Tongue (tissue), 2 donors: ENCODE results near the gene PRRT4. TPM values are rescaled to one million over a fixed set of nuclear protein-coding genes. Genes with fewer than 3 reads are reported as not detected.
A peak's percentile ranks its signal among the peaks of the same experiment; 100 is the strongest.

Experiments
- DNase-seq: peaks from one replicate; pipeline ENCODE4 v3.0.0-alpha.2; 2015
- total RNA-seq: library from RNA; depleted of rRNA; stranded (reverse); fragments of >200 nt; gene quantifications from one replicate; pipeline ENCODE4 v1.2.3, GENCODE V29; 2014

The PRRT4 gene
- total RNA-seq, 1 donor from 2014 or later: 7.6 TPM

DNA sequence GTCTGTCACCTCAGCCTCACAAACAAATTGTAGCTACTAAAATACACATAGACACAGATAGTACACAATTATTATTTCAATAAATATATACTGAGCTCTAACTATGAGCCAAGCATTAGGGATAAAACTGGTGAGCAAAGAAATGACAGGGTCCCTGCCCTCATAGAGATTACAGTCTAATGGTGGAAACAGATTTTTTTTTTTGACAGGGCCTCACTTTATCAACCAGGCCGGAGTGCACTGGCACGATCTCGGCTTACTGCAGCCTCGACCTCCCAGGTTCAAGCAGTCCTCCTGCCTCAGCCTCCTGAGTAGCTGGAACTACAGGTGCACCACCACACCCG, 17.1 kb downstream of the PRRT4 start:
- DNase-seq: no peak

DNA sequence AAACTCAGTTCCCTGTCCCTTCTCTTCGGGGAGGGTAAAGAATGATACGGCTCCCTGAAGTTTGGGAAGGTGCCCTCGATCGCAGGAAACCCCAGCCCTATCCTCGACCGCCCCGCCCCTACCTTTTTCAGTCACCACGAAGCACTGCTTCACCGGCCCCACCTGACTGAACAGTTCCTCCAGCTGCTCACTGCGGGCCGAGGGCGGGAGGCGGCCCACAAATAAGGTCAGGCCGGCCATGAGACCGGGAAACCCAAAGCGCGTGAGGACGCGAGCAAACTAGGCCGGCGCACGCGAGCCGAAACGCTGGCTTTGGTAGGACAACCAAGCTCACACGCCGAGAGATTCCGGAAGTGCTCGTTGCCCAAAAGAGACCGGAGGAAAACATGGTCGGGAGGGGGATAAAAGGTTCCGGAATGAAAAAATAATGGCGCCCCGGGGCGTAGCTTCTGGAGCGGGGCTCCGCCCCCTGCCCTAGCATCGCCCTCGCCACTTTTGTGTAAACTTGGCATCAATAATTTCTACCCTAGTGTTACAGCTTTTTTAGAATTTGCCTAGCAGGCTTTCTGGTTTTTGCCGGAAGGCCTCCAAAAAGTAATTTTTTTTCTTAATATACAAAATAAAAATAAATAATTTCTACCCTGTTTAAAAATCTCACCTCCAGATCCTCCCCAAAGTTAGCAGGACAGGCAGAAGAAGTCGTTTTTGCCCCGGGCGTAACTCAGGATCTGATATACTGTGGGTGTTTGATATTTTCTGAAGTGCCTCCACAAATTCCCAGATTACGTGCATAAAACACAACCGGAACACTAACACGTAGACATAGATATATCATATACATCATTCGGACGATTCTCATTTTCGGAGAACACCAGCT, 17.7 kb downstream of the PRRT4 start, which contains the start of gene RBM28:
TSS of gene RBM28 (minus strand) at position 355 of the 877 bp plus-strand sequence. CDS start at position 240, 115 bp downstream.
- DNase-seq: peak; percentile 97

DNA sequence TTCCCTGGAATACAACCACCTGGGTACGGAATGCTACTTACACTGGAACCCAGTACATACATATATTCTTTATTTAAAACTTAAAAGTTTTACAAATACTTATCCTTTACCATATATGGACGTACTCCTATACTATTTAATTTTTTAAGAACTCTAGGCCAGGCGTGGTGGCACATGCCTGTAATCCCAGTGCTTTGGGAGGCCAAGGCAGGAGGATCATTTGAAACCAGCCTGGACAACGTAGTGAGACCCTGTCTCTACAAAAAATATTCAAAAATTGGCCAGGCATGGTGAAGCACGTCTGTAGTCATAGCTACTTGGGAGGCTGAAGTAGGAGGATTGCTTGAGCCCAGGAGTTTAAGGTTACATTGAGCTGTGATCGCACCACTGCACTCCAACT, 19.8 kb downstream of the PRRT4 start:
- no peak for DNase-seq

DNA sequence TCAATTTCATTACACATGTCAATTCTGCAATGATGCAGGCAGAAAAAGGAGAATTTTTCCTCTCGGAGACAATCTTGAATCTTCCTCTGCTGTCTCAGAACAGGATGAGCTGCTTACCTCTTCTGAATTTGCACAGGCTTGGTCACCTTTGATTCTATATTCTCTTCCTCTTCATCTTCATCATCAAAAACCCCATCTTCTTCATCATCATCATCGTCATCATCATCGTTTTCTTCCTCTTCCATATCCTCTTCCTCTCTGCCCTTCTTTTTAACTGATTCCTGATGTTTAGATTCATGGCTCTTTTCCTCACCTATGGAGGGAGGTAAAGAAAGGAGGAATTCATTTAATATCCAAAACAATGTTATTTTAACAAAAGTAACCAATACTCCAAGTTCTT, 25.8 kb downstream of the PRRT4 start:
- DNase-seq: no peak

DNA sequence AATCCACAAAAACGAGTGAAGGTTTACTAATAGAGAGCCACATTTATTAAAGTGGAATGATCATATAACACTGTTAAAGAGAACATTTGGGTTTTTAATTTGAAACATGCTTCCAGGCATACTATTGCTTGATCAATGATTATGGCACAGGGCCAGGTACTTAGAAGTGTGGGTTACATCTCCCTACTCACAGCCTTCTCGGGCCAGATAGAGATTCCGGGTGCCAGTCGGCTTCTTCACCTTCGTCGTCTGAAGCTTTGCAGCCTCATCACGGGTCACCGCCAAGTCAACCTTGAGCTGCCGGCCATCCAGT, 37.2 kb downstream of the PRRT4 start:
- no peak for DNase-seq

DNA sequence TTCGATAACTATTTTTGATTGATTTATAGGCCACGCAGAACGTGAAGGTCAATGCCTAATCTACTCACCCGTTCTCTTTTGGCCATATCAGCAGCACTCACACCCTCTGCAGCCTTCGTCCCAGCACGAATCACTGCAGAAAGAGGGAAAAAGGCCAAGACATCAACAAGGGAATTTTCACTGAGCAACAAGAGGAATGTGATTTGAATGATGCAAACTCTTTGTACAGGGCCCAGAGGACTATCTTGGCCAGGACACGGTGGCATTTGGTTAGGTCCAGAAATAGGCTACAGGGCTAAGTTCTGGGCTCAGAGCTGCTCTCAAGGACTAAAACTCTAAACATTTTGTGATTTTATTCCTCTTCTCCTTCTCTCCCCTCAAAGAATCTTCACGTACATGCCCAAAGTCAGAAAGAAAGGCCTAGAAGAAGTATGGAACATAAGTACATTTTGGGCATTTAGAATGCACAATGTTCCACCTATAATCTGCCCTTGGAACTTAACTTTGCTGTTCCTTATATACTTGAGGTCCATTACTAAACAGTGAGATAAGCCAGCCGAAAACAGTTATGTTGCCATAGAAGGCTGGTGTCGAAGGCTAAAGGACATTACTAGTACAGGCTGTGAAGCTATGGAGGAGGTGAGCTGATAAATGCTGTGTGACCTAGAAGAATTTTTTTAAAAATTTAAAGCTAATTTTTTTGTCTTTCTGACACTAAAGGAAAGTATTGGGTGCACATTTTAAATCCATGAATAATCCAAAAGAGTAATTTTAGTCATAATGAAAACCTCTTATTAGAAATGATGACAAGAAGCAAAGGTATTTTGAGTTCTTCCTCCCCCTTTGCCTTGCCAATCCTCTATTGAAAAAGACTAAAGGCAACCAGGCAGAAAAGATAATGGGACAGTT, 37.8 kb downstream of the PRRT4 start:
- no peak for DNase-seq

DNA sequence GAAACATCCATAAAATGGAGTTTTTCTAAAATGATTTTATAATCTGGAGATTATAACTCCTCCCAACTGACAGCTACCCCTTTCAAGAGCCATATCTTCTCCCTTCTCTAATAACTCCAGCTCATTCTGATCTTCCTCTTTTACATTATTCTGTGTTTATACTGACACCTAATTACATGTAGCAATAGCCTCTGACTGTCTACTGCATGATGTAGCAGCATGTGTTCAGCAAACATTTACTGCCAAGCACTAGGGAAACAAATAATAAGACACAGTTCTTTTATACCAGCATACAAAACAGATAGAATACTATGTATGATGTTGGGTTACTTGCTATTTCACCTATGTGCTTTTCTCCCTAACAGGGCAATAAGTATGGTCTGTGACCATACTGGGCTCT, 38.5 kb downstream of the PRRT4 start:
- DNase-seq: no peak

DNA sequence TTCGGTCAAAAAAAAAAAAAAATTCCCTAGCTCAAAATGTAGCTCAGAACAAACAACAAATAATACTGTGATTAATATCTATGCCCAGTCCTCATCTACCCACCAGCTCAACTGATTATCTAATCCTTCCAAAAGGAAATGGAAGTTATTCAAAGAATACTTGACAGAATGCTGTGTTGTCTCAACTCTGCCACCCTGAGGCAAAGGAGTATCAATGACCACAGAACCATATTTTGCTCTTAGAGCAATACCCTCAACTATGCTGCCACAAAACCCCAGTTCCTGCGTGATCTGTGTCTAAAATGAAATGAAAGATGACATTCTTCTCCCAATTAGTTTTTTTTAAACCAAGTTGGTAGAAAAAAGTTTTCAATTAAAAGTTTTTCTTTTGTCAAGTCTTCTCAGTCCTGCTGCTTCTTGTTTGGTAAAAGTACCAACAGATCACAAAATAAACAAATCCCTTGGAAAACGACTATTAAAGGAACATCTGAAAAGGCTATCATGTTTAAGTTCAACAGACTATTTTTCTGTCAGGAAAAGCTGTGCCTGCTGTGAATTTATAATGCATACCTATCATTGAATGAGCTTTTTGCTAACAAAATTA, 39.3 kb downstream of the PRRT4 start:
- DNase-seq: peak; percentile 46

DNA sequence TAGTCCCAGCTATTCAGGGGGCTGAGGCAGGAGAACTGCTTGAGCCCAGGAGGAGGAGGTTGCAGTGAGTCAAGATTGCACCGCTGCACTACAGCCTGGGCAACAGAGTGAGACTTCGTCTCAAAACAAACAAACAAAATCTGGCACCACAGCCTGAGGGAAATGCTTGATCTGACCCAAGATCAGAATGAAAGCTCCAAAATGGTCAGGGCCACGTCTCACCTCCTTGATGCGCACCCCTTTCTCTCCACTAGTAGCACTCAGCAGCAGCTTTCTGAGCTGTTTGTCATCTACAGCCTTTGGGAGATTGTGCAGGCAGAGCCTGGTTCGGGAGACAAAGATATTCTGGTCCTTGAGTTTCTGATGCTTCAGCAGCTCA, 40.5 kb downstream of the PRRT4 start:
- DNase-seq: no peak

DNA sequence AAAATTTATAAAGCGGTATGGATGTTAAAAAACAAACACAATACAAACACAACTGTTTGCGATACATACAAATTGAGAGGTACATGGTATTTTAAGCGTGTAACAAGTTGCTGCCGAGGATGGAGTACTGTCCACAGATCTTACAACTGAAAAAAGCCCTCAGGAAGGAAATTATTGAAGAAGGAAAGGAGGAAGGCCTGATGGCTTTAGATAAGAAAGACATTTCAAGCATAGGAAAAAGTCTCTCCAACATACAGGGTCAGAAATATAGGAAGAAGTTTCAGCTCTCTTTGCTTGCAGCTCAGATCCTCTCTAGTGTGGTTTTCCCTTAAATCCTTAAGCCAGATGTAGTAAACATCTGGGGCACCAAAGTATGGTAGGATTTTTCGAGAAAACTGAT, 42.8 kb downstream of the PRRT4 start:
- no peak for DNase-seq

DNA sequence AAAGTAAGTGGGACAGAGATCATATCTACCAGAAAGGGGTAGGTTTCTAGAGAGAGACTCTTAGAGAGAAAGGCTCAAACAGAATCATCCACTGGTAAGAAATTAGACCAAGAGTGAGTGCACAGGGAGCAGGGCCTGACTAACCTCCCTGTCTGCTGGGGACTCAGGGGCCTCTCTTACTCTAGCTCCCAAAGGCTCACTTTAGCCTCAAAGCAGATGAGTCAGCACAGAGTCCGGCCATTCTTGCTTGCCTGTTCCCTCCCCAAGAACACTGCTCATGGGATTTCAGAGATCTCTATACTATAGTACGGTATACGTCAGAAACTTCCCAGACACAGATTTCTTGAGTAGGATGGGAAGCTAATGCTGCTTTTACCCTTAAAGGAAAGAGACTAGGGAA, 50.5 kb downstream of the PRRT4 start:
- DNase-seq: no peak

DNA sequence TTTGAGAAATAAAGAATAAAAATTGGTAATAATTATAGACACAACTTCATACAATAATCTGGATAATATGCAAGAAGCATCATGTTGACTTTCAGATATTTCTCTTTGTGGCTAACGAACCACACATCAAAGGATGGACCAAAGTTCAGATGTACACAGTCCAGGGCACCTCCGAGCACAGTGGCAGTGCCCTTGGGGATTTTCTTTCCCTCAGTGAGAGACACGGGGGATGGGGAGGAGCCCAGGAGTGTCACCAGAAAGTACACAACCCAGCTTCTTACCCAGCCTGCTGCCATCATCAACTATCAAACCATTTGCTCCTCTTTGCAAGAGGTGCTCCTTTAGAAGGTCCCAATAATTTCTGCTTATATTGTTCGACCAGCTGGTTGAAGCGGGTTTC, 51.0 kb downstream of the PRRT4 start:
- DNase-seq: no peak

DNA sequence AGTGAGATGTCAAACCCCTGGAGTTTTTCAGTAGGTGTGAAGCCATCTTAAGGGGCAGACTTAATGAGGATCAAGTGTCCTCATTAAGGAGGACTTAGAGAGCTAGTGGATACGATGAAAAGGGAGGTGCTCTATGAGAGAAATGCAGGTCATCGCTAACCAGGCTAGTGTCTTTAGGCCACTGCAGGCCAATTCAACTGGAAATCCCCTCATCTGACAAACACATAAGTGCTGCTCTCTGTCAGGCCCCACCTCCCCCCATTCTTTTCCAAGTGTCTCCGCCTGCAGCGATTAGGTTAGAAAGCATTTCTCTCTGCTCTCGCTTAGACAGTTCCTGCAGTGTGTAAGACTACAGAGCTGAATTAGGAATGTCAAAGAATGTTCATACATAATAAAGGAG, 51.5 kb downstream of the PRRT4 start:
- no peak for DNase-seq

DNA sequence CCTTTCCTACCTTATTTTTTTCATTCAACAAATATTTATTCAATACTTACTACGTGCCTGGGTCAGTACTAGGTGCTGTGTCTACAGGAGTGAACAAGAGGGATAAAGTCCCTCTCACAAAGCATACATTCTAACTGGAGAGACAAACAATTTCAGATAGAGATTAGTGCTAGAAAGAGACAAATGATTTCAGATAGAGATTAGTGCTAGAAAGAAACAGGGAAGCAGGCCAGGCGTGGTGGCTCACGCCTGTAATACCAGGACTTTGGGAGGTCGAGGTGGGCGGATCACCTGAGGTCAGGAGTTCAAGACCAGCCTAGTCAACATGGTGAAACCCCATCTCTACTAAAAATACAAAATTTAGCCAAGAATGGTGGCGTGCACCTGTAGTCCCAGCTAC, 52.4 kb downstream of the PRRT4 start:
- DNase-seq: no peak

DNA sequence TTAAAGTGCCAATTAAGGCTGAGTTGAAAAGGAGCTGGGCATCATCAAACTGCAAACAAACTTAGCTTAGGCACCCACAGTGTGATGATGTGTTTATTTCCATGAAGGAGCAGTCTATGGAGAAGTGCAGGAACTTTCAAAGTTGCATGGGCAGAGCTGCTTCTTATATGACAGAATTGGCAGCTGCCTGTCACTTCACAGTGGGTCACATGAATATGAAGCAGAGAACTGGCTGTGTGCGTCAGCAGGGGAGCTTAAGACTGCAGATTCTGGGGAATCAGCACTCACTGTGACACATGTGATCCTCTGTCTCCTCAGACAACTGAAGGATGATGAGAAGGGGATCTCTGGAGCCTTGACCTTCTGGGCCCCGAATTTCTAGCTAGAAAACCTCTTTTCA, 54.4 kb downstream of the PRRT4 start:
- DNase-seq: no peak

DNA sequence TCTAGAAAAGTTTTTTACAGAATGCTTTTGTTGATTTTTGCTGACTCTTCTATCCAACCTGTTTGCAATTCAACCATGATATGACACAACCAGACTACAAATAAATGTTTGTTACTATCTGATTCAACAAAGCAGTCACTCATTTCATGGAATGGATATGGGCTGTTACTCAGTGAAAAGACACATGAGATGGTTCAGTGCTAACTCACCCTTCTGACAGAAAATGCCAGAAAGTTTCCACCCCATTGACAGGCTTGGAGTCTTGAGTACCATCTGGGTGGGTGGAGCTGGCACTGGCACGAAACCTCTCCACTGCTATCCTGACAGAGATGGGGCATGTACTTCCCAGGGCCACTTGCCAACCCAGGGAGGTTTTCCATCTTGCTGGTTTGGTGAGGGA, 57.3 kb downstream of the PRRT4 start:
- DNase-seq: no peak

DNA sequence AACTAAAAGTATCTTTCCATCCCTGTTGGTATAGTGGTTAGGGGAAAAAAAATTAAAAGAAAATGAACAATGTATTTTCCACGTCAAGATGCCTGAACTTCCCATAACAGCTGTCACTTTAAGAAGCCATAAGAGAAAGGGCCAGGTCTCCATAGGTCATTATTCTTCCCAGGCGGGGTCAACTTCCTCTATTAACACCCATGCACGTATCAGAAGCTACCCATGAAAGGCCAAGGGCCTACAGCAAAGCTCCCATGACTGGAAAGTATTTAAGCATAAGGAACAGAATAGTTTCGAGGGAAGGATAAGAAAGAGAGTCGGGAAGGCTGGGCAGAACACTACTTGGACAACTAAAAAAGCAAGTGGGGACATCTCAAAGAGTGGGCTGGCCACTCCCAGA, 57.8 kb downstream of the PRRT4 start:
- DNase-seq: no peak

DNA sequence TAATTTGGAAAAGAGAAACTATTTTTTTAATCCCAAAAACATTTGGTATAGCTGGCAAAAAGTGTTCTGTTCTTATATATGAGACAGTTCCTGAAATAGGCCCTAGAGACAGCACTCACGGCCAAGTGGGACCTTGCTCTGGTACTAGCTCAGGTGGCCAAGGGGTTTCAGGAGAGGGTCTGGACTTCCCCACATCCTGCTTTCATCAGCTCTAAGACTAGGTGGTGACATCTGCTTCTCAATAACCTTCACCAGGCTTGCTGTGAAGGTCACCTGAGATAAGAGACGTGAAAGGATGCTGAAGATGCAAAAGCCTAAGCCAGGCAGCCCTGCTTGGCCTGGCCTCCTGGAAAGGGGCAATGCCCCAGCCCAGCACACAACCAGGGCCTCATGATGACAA, 58.4 kb downstream of the PRRT4 start:
- DNase-seq: no peak

DNA sequence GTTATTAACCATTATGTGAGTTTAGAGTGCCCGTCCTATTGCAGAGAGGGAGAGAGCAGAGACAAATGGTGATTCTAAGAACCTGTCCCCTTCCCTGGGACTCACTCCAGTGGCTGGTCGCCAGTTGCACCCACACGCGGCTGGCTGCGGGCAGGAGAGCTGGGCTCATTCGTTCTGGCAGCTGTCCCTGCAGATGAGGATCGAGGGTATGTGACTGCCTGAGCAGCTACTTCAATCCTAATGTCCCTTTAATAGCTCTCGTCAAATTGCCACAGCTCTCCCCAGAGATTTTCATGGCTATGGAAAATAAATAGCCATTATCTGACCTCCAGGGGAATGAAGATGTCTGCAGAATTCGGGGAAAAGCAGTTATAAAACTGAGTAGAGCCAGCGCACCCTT, 59.4 kb downstream of the PRRT4 start:
- peak; percentile 24 for DNase-seq
